SU-DHL-6 (cell line): Measurements from ENCODE around the gene GHR.

ENCODE experiments used
- EZH2phosphoT487 ChIP-seq: fragments of 200-600 bp; sonication (generic), shearing (Covaris generic); conservative IDR thresholded peaks from 2 replicates; pipeline ENCODE4 v1.6.1; 2018; ENCODE audit warnings: mild to moderate bottlenecking, antibody characterized with exemption, low read length, moderate library complexity, mixed read lengths
- TF ChIP-seq, protein P1 (sequence below): fragments of 200-600 bp; sonication (generic); IDR thresholded peaks from one replicate; pipeline ENCODE4 v1.5.1; 2017; ENCODE audit warnings: antibody characterized with exemption, mild to moderate bottlenecking, low read length, moderate library complexity; ENCODE audit not compliant: insufficient read depth, poor library complexity, severe bottlenecking

DNA sequence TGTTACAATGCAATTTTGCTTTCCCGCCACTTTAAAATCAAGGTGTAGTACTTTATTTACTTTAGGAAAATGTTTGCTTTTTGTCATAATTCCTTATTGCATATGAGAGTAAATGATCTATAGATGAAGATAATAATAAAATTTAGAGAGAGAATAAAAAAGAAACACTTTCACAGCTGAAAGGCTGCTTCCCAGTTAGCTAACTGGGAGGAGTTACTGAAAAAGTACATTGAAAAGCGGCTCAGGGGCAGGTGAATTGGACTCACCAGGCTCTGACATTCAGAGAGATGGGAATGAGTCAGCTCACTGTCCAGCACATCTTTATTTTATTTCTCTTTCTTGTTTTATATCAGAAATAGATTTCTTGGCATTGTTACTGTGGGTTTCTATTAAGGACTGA lies 201.7 kb downstream of the GHR start:
- TF ChIP-seq, protein P1, sequence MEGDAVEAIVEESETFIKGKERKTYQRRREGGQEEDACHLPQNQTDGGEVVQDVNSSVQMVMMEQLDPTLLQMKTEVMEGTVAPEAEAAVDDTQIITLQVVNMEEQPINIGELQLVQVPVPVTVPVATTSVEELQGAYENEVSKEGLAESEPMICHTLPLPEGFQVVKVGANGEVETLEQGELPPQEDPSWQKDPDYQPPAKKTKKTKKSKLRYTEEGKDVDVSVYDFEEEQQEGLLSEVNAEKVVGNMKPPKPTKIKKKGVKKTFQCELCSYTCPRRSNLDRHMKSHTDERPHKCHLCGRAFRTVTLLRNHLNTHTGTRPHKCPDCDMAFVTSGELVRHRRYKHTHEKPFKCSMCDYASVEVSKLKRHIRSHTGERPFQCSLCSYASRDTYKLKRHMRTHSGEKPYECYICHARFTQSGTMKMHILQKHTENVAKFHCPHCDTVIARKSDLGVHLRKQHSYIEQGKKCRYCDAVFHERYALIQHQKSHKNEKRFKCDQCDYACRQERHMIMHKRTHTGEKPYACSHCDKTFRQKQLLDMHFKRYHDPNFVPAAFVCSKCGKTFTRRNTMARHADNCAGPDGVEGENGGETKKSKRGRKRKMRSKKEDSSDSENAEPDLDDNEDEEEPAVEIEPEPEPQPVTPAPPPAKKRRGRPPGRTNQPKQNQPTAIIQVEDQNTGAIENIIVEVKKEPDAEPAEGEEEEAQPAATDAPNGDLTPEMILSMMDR: no peak
- no peak for TF ChIP-seq EZH2phosphoT487
